Measurements from ENCODE around the gene NUDT7. TPM values are rescaled to one million over a fixed set of nuclear protein-coding genes. Genes with fewer than 3 reads are reported as not detected.

NUDT7 gene
- total RNA-seq, 1 donor: 9.2 TPM

DNA sequence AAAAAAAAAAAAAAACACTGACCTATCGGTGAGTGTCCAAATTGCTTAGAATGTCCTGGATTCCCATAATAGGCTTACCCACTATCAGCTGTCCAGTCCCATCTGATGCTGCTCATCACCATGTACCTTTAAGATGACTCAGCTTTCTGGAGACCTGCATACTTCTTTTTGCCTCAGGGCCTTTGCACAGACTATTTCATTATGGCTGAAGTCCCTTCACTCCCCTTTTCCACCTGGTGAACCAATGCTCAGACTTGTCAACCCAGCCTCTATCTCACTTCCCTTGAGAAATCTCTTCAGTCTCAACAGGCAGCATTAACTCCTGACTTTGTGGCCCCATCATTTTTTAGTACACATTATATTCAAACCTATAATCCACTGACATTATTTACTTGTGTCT, 29.7 kb upstream of the NUDT7 start:
- DNase-seq (ENCODE audit: low read depth): no peak
- TF ChIP-seq CTCF (IDR thresholded peaks at IDR 0.05; ENCODE audit: insufficient read depth, low read length): no peak
- no peak overlapping the region for H3K4me3 ChIP-seq (ENCODE audit: low read depth, low read length)

- no peak for TF ChIP-seq CTCF (IDR thresholded peaks at IDR 0.05; ENCODE audit: insufficient read depth, low read length)
- H3K4me3 ChIP-seq (ENCODE audit: low read depth, low read length): no peak overlapping the region
- DNase-seq (ENCODE audit: low read depth): no peak
Measured at GRCh38 chr16:77696149-77696548, 26.2 kb upstream of the NUDT7 start.

DNA sequence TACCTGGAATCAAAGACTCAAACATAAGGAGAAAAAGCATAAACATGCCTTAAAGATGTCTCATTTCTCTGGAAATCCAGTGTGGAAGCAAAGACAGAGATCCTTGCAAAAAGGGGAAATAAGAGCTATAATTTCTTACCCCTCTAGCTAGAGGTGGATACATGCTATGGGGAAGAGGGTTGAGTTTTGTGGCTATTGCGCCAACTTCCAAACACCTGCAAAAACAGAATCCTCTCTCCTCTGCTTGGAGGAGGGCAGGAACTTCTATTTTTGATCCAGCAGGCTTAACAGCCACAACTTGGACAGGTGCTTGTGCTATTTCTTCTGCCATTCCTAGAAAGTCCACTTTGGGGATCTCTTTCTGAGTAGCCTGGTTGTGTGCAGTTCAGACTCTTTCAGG, 21.5 kb upstream of the NUDT7 start:
- TF ChIP-seq CTCF (IDR thresholded peaks at IDR 0.05; ENCODE audit: insufficient read depth, low read length): no peak
- DNase-seq (ENCODE audit: low read depth): no peak
- no peak overlapping the region for H3K4me3 ChIP-seq (ENCODE audit: low read depth, low read length)

GRCh38 chr16:77705351-77705750, 17.0 kb upstream of the NUDT7 start:
- no peak for DNase-seq (ENCODE audit: low read depth)
- no peak for TF ChIP-seq CTCF (IDR thresholded peaks at IDR 0.05; ENCODE audit: insufficient read depth, low read length)
- no peak overlapping the region for H3K4me3 ChIP-seq (ENCODE audit: low read depth, low read length)

- no peak for DNase-seq (ENCODE audit: low read depth)
- no peak for TF ChIP-seq CTCF (IDR thresholded peaks at IDR 0.05; ENCODE audit: insufficient read depth, low read length)
- no peak overlapping the region for H3K4me3 ChIP-seq (ENCODE audit: low read depth, low read length)
Measured at GRCh38 chr16:77711179-77711578, 11.1 kb upstream of the NUDT7 start.

- H3K4me3 ChIP-seq (ENCODE audit: low read depth, low read length): no peak overlapping the region
- TF ChIP-seq CTCF (IDR thresholded peaks at IDR 0.05; ENCODE audit: insufficient read depth, low read length): no peak
- DNase-seq (ENCODE audit: low read depth): peak; percentile 46
Measured at GRCh38 chr16:77711775-77712174, 10.5 kb upstream of the NUDT7 start.

- DNase-seq (ENCODE audit: low read depth): no peak
- H3K4me3 ChIP-seq (ENCODE audit: low read depth, low read length): no peak overlapping the region
- no peak for TF ChIP-seq CTCF (IDR thresholded peaks at IDR 0.05; ENCODE audit: insufficient read depth, low read length)
Measured at GRCh38 chr16:77715145-77715544, 7.2 kb upstream of the NUDT7 start.
